HG03439 (cell line): ENCODE measurements around the gene B3GALT4.
A peak's percentile ranks its signal among the peaks of the same experiment; 100 is the strongest.
"Not testable (repeated sequence)": the region's sequence is repeated elsewhere in the genome, so short reads cannot be mapped to it uniquely, and the experiment has no call there.

ENCODE experiments used
- ATAC-seq: cut with Tn5 transposase; IDR thresholded peaks from one replicate; pipeline ENCODE4 v1.9.1; 2021; ENCODE audit warnings: mild to moderate bottlenecking, moderate library complexity; ENCODE audit not compliant: unreplicated experiment

B3GALT4 gene

GRCh38 chr6:33271468-33272274 lies 5.3 kb upstream of the B3GALT4 start, which contains the start of the genes RPS18 and VPS52:
TSS of gene RPS18 (plus strand) at chr6:33272075. CDS start at chr6:33272120, 45 bp downstream.
TSS of gene VPS52 (minus strand) at chr6:33271876. CDS start at chr6:33271675, 201 bp downstream.
- ATAC-seq, result peak; percentile 83

- peak; percentile 18 for ATAC-seq
Measured at GRCh38 chr6:33272275-33273128, 4.4 kb upstream of the B3GALT4 start.

DNA sequence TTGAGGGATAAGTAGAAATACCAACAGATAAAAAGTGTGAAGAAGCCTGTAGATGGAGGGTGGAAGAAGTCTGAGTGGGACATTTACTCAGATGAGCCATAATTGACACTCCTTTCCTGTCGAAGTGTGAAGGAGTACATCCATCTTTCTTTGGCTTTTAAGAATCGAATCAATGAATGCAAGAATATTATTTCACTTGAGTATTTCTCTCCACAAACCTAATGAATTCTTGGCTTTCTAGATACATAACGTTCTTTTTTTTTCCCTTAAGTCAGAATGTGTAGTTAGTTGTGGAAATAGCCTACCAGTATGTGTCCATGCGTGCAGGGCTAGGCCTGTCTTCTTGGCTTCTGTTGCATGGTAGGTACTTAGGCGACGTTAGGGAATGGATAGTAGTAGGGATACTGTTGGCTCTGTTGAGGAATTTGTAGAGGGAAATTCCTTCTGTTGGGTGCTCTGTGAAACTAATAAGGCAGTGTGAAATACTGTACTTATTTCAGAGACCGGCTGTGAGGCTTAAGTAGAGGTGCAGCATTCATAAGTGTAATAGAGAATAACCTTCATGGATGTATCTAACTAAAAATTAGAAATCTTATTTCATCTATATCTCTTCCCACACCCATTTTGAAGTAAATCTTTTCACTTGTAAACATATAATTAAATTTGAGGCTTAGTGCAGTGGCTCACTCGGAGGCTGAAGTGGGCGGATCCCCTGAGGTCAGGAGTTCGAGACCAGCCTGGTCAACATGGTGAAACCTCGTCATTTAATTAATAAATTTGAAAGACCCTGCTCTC lies 3.6 kb upstream of the B3GALT4 start:
- no peak for ATAC-seq

DNA sequence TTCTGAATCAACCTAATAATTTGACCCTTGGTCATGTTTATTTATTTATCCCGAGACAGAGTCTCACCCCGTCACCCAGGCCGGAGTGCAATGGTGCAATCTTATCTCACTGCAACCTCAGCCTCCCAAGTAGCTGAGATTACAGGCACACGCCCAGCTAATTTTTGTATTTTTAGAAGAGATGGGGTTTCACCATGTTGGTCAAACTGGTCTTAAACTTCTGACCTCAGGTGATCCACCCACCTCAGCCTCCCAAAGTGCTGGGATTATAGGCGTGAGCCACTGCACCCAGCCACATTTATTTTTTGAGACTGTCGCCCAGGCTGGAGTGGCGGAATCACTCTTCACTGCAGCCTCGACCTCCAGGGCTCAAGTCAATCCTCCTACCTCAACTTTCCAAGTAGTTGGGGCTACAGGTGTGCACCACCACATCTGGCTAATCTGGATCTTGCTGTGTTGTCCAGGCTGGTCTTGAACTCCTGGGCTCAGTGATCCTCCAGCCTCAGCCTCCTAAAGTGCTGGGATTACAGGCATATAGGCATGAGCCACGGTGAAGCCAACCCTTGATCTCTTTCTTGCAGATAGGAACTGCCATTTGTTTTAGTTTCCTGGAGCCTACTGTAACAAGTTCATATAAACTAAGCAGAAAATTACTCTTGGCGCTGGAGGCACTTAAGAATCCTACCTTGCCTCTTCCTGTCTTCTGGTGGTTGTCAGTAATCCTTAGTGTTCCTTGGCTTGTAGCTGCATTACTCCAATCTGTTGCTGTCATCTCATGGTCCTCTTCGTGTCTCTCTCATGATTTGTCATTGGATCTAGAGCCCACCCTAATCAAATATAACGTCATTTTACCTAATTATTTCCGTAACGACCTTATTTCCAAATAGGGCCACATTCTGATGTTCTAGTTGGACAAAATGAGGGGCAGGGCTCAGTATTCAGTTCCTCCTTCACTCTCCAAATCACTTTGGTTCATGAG lies 2.7 kb upstream of the B3GALT4 start:
- ATAC-seq, result no peak

DNA sequence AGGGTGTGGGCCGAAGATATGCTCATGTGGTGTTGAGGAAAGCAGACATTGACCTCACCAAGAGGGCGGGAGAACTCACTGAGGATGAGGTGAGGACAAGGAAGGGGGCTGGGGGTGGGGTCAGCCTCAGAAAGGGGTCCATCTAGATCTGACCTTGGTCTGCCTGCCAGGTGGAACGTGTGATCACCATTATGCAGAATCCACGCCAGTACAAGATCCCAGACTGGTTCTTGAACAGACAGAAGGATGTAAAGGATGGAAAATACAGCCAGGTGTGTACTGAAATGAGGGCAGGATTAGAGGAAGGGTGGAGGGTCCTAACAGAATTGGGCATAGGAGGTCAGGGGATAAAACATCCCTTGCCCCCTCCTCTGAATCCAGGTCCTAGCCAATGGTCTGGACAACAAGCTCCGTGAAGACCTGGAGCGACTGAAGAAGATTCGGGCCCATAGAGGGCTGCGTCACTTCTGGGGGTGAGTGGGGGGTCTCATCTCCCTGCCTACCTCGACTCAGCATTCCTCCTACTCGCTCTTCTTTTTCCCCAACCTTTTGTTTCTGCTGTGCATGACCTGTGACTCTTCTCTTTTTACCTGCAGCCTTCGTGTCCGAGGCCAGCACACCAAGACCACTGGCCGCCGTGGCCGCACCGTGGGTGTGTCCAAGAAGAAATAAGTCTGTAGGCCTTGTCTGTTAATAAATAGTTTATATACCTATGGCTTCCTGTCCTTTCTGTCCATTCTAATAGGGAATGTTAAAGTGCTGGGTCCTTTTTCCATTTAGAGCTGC lies 935 bp upstream of the B3GALT4 start:
- not testable (repeated sequence) for ATAC-seq

DNA sequence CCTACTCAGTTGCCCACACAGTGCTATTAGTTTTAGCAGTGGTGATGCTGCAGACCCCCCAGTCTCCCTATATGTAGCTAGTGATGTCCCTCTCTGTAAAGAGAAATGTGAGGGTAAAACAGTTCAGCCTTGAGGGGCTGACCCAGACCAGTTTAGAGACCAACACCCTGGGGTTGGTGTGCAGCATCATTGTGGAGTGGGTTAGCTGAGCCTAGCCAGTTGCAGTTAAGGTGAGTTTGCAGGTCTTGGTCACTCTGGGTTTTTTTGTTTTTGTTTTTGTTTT lies 401 bp upstream of the B3GALT4 start:
- no peak for ATAC-seq

- ATAC-seq, result peak; percentile 15
Measured at GRCh38 chr6:33277663-33278391, 904 bp downstream of the B3GALT4 start.

DNA sequence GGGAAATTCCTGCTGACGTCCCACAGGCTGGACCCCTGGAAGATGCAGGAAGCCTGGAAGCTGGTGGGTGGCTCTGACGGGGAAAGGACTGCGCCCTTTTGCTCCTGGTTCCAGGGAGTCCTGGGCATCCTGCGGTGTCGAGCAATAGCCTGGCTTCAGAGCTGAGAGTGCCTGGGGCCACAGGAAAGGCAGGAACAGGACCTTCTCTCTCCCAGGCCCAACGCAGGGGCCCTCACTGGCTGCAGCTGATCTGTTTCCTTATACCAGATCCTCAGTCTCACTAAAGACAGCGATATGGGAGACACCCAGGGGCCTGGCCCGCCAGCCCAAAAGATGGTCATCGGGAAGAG lies 1.4 kb downstream of the B3GALT4 start:
- no peak for ATAC-seq

DNA sequence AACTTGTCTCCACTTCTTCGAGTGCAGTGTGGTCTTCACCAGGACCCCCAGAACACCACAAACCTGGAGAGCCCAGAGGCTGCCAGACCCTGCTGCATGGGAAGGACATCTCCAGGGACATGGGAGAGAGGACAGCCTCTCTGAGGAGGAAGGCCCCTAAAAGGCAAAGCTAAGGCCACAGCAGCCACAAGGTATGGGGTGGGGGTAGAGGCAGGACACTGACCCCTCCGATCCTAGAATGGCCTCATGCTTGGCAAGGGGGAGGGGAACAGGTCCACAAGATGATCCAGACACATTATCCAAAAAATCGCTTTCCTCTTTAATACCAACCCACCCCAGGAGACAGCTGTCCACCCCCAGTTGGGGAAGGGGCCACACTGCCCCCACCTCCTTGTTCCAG lies 1.9 kb downstream of the B3GALT4 start:
- ATAC-seq, result no peak

DNA sequence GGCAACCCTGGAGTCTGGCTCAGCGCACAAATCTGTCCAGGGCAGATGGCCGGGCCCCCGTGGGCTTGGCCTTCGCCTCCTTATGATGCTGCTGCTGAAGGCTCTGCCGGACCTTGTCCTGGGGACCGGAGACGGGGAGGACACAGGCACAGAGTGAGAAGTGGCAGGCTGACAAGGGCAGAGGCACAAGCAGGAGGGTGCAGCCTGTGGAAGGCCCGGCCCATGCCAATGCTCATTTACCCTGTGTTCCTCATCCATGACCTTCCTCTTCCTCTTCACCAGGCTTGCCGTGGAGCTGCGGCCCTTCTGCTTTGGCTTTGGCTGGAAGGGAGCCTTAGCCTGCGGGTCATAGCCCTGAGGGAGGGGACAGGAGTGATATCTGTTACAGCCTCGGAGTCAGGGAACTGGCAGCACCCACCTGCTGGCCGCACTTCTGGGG lies 2.4 kb downstream of the B3GALT4 start:
- no peak for ATAC-seq

DNA sequence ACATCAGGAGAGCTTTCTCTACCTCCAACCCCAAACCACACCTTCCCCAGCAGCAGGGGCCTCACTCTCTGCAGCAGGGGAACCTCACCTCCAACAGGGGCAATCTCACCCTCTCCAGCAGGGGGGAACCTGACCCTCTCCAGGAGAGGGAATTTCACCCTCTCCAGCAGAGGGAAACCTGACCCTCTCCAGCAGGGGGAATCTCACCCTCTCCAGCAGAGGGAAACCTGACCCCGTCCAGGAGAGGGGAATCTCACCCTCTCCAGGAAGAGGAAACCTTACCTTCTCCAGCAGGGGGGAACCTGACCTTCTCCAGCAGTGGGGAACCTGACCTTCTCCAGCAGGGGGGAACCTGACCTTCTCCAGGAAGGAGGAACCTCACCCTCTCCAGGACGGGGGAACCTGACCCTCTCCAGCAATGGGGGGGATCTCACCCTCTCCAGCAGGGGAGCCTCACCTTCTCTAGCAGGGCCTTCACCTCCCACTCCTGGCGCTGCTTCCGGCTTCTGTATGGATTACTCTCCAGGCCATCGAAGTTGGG lies 3.1 kb downstream of the B3GALT4 start:
- ATAC-seq, result no peak

- ATAC-seq, result no peak
Measured at GRCh38 chr6:33280539-33280938, 3.6 kb downstream of the B3GALT4 start.

DNA sequence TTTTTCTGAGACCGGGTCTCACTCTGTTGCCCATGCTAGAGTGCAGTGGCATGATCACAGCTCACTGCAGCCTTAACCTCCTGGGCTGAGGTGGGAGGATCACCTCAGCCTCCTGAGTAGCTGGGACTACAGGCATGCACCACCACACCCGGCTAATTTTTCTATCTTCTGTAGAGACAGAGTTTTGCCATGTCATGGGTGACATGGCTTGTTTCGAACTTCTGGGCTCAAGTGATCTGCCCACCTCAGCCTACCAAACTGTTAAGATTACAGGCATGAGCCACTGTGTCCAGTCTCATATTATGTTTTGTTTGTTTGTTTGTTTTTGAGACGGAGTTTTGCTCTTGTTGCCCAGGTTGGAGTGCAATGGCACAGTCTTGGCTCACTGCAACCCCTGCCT lies 8.3 kb downstream of the B3GALT4 start:
- not testable (repeated sequence) for ATAC-seq

DNA sequence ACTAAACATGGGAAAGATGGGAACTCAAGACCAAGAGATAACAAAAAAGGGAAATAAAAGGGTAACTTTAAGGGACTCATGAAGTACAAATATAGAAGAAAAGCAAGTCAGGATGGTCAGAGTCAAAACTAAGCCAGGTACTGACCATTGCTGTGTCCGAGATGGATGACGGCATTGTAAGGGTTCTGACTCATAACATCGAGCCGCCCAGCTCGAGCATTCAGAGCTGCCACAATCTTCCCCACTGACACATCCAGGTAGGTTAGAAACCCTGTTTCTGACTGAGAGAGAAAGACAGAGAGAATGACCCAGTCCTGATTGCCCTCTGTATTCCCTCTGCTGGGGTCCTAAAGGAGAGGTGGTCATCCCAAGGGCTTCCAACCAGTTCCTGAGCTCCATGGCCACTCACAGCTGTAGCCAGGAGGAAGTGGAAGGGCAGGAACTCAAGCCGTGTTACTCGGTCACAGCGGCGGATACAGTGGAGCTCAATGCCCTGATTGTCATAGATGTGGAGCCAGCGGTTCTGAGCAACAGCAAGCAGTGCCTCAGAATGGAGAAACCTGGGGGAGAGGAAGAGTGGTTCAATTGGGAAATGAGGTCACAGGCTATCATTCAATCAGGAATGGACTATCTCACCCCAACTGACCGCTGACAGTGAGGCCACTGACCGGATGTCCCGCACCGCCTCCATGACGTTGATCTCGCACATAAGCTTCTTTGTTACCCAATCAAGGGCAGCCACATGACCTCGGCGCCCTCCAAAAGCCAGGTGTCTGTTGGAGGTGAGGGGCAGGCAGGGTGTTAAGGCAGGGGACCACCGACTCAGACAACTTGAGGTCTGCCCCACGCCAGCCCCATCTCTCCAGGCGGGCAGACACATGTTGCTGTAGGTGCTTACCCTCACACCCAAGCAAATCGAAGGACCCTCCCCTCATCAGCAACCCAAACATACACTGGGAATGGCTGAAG lies 10.3 kb downstream of the B3GALT4 start:
- no peak for ATAC-seq

GRCh38 chr6:33288141-33288920 lies 11.4 kb downstream of the B3GALT4 start:
- no peak for ATAC-seq
